Hematopoietic multipotent progenitor cell treated with erythropoietin and hydrocortisone succinate and interleukin-3 and kit ligand, for 6 days (in vitro differentiated cells): ENCODE data around the gene TRAF3IP1.
"Not testable (repeated sequence)": the region's sequence is repeated elsewhere in the genome, so short reads cannot be mapped to it uniquely, and the experiment has no call there.

Experiments used
- DNase-seq: peaks from one replicate; pipeline ENCODE4 v3.0.0-alpha.2; 2015

Gene TRAF3IP1, protein sequence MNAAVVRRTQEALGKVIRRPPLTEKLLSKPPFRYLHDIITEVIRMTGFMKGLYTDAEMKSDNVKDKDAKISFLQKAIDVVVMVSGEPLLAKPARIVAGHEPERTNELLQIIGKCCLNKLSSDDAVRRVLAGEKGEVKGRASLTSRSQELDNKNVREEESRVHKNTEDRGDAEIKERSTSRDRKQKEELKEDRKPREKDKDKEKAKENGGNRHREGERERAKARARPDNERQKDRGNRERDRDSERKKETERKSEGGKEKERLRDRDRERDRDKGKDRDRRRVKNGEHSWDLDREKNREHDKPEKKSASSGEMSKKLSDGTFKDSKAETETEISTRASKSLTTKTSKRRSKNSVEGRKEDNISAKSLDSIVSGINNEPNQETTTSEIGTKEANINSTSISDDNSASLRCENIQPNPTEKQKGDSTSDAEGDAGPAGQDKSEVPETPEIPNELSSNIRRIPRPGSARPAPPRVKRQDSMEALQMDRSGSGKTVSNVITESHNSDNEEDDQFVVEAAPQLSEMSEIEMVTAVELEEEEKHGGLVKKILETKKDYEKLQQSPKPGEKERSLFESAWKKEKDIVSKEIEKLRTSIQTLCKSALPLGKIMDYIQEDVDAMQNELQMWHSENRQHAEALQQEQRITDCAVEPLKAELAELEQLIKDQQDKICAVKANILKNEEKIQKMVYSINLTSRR

DNA sequence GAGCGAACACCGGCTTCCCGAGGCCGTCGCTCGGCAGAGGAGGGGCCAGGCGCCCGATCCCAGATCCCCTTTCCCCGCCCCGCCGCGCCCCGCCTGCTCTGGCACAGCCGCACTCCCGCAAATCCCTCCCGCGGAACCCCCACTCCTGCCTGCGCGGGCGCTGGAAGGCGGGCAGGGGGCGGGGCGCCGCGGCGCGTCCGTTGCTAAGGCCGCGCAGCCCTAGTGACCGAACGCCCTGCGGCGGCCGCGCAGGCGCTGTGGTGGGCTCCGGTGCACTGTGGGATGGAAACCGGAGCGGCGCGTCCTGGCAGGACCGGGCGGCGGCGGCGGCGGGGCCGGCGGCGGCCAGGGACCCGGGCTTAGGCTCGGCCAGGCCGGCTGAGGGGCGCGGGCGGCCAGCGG lies at the start of gene TRAF3IP1:
Gene TRAF3IP1, plus strand, starts transcription at position 273 of the 402 bp plus-strand sequence. CDS start 145 bp downstream, outside the sequence.
- DNase-seq, result peak; percentile 92

DNA sequence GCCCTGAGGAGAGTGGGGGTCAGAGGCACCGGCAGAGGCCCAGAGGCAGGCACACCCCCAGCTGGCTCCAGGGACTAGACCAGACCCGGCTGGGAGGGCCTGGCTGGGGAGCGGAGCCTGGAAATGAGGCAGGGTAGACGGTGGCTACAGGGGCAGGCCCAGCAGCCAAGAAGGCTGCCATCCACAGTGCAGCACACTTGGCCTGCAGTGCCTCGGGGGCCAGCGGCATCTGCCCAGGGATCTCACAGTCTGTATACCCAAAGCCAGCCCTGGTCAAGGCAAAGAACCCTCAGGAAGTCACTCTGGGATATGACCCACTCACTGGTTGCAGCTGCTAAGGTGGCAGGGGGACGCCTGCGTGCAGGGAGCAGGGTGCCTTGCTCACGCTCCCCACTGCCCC lies 49.7 kb upstream of the TRAF3IP1 start:
- DNase-seq, result no peak

DNA sequence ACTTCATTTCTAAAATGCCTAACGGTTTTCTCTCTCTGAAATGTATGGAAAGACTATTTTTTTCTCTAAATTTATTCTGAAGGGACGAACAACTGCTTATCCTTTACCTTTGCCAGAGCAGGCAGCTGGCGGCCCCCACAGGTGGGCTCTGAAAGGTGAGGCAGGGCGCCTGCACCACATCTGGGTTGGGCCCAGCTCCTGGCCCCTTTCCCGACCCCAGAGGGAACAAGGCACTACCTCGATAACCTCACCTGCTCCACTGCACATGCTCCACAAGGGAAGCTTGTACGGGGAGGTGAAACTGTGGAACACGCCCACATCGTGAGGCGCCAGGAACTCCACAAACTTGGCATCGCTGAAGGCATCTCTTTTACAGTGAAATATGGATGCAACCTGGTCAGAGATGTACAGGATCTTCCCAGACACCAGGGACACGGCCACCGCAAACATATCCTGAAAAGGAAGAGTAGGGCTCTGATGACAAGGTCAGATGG lies 49.2 kb upstream of the TRAF3IP1 start:
- no peak for DNase-seq

DNA sequence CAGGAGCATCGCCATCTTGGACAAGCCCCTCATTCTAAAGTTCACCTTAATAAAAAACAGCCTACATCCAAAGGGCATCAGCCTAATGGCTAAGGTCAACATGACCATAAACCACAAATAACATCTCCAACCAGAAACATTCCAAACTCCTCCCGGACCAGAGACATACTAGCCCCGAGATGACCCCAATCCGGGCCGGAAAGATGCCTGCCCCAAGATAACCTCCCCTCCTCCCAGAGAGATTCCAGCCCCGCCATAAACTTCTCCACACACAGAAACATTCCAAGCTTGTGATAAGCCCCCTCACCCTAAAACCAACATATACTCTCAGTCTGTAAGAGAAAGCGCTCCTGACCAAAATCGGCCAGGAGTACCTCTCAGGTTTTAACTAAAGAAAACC lies 48.6 kb upstream of the TRAF3IP1 start:
- DNase-seq, result not testable (repeated sequence)

DNA sequence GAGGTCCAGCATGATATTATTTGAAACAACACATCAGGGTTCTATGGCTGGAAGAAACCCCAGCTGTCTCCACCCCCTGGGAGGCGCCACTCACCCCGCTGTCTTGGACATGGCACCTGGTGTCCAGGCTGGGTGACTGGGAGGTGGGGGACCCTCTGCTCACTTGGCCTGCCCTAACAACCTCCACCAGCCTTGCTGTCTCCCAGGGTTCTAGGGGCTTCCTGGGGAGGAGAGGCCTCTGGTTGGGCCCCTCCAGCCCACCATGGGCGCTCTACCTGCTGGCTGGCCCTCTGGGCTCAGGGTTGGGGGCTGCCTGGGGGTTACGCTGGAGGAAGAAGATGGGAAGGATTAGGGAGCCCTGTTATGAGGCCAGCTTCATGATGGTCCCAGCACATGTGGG lies 48.2 kb upstream of the TRAF3IP1 start:
- DNase-seq, result no peak

DNA sequence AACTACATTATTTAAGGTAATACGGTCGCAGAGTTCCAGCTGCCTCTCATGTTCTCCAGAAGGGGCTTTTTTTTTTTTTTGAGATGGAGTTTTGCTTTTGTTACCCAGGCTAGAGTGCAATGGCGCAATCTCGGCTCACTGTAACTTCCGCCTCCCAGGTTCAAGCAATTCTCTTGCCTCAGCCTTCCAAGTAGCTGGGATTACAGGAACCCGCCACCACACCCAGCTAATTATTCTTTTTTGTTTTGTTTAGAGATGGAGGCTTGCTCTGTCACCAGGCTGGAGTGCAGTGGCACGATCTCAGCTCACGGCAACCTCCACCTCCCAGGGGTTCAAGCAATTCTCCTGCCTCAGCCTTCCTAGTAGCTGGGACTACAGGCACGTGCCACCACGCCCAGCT lies 46.9 kb upstream of the TRAF3IP1 start:
- not testable (repeated sequence) for DNase-seq

DNA sequence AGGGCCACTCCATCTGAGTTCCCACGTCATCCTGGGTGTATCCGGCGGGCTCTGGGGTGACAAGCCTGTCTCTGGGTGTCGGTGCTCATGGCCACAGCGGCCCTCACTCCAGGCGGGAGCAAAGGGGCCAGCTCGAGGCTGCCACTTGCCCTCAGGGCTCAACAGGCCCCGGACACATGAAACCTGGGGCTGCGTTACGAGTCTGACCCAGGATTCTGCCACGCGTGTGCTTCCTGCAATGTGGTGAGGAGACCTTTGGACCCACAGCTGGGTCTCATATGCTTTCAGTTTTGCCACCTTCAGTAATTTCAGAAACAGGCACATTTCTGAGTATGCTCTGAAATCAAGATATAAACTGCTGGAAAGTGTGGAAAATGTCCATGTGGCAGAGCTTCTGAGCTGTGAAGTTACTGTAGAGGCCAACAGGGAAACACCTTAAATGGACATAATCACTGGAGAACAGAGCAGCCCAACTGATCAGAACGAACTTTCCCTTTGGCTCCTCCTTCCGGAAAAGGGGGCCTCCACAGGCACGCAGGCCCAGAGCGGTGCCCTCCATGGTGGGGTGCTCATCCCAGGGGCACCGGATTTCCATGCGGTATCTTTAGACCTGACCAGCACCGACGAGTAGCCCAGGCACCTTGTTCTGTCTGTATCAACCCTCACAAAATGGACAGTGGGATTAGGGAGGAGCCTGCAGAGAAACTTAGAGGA lies 46.0 kb upstream of the TRAF3IP1 start:
- no peak for DNase-seq

DNA sequence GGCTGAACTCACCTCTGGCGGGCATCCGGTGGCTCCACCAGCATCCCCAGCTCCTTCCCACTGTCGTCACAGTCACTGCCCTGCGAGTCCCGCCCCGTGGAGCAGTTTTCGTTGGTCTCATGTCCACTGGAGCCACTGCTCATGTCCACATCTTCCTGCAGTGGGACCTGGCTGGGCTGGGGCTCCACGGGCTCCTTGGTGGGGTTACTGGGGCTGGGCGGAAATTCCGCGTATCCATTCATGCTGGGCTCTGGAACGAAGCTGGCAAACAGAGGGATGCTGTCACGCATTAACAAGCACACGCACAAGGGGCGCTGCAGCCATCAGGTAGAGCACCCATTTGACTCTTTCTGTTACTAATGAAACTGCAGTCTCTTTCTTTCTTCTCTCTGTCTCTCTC lies 42.6 kb upstream of the TRAF3IP1 start:
- peak; percentile 12 for DNase-seq

DNA sequence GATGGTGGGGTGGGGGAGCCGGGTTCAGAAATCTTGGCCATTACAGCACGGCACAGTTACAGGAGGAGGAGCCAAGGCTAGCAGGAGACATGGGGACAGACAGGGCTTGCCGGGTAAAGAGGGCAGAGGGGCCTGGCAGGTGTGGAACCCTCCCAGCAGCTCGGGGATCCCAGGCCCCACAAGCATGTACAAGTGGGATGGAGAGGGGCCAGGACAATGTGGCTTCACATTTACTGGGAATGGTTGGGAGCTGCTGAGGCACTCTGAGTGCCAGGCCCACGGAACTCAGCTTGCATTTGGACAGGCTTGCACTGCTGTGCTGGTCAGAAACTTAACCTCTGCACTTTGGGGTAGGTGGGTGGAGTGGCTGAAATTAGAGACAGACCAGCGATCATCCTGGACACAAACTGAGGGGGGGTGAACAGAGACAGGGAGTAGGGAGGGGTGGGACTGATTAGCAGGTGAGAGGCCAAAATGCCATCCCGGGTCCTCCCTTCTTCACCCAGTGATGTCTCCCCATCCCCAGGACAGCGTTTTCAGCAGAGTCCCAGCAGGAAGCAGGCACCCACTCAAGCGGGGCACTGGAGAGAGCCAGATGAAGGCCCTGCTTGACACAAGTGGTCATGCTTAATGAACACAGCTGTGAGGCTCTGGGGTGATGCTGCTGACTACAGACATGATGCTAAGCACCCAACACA lies 41.5 kb upstream of the TRAF3IP1 start:
- no peak for DNase-seq

DNA sequence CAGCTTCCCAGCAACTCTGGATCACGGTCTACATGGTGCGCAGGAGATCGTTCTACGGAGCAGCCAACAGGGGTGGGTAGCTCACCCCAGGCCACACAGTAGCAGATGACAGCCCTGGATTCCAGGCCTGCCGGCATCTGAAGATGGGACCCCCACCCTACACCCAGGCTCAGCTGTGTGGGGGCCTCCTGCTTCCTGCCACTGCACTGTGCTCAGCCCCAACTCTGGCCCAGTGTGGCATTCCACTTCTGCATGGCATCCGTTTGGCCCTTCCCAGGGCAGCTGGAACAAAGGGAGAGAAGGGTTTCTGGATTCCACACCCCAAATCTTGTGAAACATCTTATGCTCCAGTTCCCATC lies 41.0 kb upstream of the TRAF3IP1 start:
- DNase-seq, result no peak

DNA sequence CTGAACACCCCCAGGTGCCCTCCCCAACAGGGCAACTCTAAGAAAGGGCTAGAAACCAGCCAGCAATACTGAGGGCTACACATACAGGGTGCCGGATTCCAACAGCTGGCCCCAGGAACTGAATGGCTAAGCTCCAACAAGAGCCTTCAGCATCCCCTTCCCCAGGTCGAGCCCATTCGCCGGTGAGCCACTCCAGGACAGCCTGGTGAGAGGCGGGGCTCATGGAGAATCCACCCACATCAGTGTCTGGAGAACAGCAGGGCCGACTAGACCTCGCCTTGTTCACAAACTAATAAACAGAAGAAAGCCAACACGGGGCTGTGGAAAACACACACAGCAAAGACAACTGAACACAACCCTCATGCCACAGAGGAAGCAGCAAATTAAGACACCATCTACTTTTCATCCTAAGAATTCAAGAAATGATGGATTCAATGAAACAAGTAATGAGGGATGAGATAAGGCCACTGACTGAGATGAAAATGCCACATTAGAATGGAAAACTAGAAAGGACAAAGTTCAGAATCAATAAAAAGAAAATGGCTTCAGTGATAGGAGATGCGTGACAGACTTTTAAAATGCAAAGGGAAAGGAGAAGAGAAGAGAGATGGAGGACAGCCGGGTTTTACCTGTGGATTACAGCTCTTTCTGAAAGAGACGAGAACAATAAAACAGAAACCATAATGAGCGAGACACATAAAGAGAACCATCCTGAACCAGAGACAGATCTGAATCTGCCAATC lies 40.1 kb upstream of the TRAF3IP1 start:
- DNase-seq, result no peak

DNA sequence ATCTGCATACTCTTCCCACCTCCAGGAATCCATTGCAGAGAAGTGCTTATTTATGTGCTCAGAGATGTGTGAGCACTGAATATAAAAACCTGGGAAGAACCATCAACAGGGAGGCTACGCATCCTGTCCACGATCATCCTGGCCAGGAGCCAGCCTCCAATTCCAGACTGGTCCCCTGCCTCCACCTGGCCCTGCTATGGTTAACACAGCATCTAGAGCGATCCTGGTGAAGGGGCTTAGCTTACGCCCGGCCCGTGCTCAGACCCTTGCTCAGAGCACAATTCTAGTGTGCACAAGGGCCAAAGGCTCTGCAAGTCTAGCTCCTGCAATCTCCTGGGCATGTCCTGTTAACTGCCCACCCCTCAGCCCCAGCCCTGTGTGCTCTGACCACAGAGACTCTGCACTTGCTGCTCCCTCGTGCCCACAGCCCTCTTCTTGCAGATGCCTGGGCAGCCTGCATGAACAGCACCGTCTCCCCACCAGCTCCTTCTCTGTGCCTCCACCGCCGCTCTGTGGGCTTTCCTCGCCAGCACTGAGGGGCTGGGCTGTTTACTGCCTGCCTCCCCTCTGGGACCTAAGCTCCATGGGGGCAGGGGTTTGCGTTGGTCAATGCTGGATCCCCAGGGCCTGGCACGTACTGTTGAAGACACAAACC lies 38.4 kb upstream of the TRAF3IP1 start:
- DNase-seq, result no peak

DNA sequence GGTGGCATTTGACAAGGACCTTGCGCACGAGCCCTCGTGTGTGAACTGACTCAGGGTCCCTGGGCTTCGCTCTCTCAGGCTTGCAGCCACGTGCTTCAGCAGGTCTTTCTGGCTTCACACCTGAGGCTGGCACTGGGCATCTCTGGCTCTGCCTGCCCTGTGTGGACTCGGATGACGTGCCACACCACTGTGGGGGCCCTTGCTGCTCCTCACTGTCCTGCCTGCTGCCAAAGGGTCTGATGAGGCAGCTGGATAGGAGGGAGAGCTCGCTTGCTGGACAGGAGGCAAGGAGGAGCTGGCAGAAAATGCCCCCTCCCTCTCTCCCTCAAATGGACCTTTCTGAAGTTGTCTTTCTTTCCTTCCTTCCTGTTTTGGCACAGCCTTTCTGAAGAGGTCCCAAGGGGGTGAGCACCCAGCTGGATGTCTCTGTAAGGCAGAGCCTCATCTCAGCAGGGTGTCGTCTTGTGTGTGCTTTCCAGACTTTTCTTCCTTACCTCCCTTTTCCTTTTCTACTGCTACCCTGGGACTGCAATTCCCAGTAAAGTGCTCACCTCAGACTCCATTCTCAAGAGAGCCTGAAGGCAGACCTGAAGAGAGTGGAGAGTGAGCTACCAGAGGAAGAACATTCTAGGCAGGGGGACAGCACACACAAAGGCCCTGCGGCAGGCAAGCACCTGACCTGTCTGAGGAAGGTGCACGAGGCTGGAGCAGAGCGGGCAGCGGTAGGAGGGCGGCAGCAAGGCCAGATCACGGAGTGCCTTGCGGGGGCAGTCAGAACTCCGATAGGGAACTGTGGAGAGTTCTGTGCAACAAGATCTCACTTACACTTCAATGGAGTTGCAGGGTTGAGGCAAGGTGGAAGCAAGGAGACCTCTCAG lies 37.2 kb upstream of the TRAF3IP1 start:
- no peak for DNase-seq

DNA sequence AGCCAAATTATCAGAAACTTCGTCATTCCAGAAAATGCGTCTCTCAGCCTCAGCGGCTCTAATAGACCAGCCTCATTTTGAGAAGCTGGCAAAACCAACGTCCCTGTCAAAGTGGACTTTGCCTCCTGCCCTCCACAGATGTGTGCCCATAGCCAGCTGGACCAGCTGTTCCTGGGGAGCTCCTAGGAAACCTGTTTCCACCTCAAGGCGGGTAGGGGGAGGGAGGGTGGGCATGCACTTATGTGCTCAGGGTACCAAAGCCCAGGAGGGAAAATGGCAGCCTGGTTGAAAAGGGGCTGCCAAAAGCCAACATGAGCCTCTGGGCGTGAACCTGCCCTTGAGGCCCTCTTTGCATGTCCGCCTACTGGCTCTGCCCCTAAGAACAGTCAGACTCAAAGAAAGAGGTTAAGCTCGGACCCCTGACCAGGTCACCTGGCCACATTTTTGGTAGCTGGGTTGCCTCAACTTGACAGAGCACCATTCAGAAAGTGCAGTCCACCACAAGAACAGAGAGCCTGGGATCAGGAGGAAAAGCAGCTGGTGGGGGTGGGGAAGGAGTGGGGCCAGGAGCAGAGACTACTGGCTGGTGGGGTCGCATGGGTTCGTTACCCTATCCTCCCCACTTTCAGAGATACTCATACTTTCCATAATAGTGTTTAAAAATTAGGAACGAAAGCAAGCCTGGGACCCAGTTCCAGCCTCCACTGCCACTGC lies 35.4 kb upstream of the TRAF3IP1 start:
- no peak for DNase-seq

DNA sequence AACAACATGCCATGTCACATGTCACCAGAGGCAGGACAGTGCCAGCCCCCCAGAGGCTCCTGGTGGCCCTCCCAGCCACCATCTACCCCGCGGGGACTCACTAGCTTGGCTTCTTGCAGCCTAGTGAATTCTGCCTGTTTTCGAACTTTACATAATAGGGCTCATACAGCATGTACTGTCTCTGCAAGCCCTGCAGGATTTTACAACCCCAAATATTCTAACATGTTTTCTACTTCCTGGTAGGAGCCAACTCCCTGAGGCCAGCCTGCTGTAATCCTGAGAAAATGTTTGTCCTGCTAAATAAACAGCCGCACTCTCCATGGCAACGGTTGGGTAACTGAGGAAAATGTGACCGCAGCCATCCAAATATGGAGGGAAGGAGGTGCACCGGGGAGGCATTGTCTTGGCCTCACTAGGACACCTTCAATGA lies 34.6 kb upstream of the TRAF3IP1 start:
- no peak for DNase-seq

DNA sequence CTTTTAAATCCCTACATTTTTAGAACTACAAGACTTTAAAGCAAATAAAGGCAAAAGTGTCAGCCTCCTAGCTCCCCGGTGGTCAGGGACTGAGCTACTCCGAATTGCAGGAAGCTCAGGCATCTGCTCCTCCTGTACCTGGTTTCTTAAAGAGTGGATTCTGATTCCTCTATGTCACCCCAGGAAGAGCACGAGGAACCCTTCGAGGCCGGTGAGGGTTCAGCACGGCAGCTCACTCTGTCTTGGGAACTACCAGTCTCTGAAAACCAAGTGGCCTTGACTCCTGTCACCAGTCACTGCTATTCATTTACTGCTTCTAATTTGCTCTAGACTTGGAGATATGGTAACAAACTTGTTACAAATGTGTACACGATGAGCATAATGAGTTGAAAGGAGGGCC lies 34.2 kb upstream of the TRAF3IP1 start:
- DNase-seq, result no peak

DNA sequence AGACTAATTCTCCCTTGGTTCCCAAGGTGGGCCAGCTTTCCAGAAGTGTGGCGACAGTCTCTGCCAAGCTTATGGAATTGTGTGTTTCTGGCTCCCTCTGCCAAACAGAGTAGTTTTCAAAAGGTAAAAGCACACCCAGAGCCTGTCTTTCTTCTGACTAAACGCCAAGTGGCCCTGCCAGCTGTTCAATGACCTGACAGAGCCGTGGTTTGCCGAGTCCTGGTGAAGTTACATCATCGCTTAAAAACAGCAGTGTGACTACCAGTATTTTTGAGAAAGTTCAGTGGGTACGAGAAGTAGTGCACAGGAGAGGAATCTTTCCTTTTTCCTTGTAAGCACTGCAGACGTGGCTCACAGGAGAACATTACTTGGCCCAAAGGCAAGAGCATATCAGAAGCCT lies 33.8 kb upstream of the TRAF3IP1 start:
- DNase-seq, result peak; percentile 44

DNA sequence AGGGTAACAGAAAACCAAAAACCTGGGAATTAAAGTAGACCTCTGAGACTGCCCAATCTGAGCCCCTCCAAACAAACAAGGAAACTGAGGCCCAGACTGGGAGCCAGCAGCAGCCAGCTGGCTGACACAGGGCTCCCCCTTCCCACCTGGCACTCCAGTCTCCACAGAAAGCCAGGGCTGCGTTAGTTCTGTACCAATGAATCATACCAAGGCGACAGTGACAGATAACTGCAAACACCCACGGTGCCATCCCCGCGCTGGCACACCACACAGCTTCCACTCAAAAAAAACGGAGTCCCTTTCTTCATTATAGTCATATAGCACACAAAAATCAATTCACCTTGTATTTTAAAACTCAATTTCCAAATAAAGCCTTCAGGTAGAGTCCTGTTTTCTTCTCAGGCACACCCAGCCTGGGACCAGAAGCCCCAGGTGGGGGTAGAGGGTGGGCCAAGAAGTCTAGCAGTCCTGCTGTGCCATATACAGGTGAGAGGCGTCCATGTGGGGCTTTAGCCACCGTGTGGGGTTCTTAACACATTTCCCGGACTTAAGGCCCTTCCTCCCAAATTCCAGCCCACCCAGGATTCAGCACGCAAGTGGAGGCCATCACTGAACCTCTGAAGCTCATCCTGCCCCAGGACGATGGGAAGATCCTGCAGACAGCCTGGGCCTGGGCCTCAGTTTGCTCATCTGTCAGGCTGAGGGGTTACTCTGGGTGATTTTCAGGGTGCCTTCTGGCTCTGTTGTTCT lies 33.2 kb upstream of the TRAF3IP1 start:
- peak; percentile 17 for DNase-seq
